Right lobe of liver (tissue), 6 donors: ENCODE measurements around the gene CERK. TPM values are rescaled to one million over a fixed set of nuclear protein-coding genes. Genes with fewer than 3 reads are reported as not detected.
A peak's percentile ranks its signal among the peaks of the same experiment; 100 is the strongest.

ENCODE experiments used
- ATAC-seq, 4 donors: fragments of 200-7000 bp; cut with Tn5 transposase; one replicate each; pipeline ENCODE4 v1.9.1; 2020; ENCODE audit warnings: mild to moderate bottlenecking in 4 of 4, moderate library complexity in 4 of 4
- DNase-seq, 3 donors: peaks; one replicate each; pipeline ENCODE4 v3.0.0-alpha.2; 2020
- H3K27ac ChIP-seq, 3 donors: fragments of 200-600 bp; one replicate each; pipeline ENCODE4 v1.8.0; 2022
- H3K27me3 ChIP-seq, 2 donors: fragments of 200-600 bp; one replicate each; pipeline ENCODE4 v1.8.0; 2022
- H3K36me3 ChIP-seq, 4 donors: fragments of 200-600 bp; sonication (generic) in 1 of 4; one replicate each; pipeline versions ENCODE4 v1.5.1 to v1.8.0; 2017 to 2022; ENCODE audit warnings: control low read depth in 1 of 4
- H3K4me1 ChIP-seq, 4 donors: fragments of 200-600 bp; sonication (generic) in 1 of 4; one replicate each; pipeline versions ENCODE4 v1.5.1 to v1.8.0; 2017 to 2022; ENCODE audit warnings: control low read depth in 1 of 4
- H3K4me3 ChIP-seq, 3 donors: fragments of 200-600 bp; one replicate each; pipeline ENCODE4 v1.8.0; 2022
- H3K9me3 ChIP-seq, 4 donors: fragments of 200-600 bp; sonication (generic) in 1 of 4; one replicate each; pipeline versions ENCODE4 v1.5.1 to v1.8.0; 2017 to 2022; ENCODE audit warnings: control low read depth in 1 of 4
- POLR2A ChIP-seq: fragments of 450-650 bp; IDR thresholded peaks from one replicate; pipeline ENCODE4 v1.6.1; 2017; ENCODE audit warnings: antibody characterized with exemption, mild to moderate bottlenecking
- WGBS: methylation state at CpG from one replicate; pipeline ENCODE4 v1.1.6; 2018; ENCODE audit warnings: low coverage, low lambda C conversion rate; ENCODE audit not compliant: insufficient coverage; ENCODE audit errors: missing lambda C conversion rate; 5-methylcytosine and 5-hydroxymethylcytosine counted together
- intact Hi-C, 2 donors: fragments of 100-400 bp; cut with DNase I; formaldehyde crosslinking; loops; one replicate each; pipeline versions ENCODE4 v1.11.2 to v1.14.1; 2022
- total RNA-seq, 6 experiments: library from RNA; depleted of rRNA in 2 of 6; stranded (reverse); fragments of >200 nt in 2 of 6; fragmentation: NEBNext Ultra II Directional in 3 of 6; extraction: Animal tissue kit (Norgen Biotek cat#: 25700) in 3 of 6; gene quantifications; one replicate each; pipeline versions ENCODE4 v1.1.0 to v1.2.4, GENCODE V29; 2016 to 2023
- TF ChIP-seq, protein P1 (sequence below), 4 donors: fragments of 200-600 bp in 3 of 4; fragments of 450-650 bp in 1 of 4; IDR thresholded peaks; one replicate each; pipeline versions ENCODE4 v1.5.1 to v1.8.0; 2016 to 2022; ENCODE audit warnings: antibody characterized with exemption in 4 of 4, mild to moderate bottlenecking in 2 of 4
- donor health status: DM: no; HTN: yes; CAD: no.
- donor health status: DM: no; HTN: no; CAD: no.
- donor health status: DM: no; HTN: no; CAD: no.
- donor health status: DM: no; HTN: yes; CAD: no.
- donor health status: DM: no; HTN: yes; CAD: no.

The CERK gene
- total RNA-seq, 6 experiments from 2014 or later = 9.6 to 27.5 (median 18.5) TPM

DNA sequence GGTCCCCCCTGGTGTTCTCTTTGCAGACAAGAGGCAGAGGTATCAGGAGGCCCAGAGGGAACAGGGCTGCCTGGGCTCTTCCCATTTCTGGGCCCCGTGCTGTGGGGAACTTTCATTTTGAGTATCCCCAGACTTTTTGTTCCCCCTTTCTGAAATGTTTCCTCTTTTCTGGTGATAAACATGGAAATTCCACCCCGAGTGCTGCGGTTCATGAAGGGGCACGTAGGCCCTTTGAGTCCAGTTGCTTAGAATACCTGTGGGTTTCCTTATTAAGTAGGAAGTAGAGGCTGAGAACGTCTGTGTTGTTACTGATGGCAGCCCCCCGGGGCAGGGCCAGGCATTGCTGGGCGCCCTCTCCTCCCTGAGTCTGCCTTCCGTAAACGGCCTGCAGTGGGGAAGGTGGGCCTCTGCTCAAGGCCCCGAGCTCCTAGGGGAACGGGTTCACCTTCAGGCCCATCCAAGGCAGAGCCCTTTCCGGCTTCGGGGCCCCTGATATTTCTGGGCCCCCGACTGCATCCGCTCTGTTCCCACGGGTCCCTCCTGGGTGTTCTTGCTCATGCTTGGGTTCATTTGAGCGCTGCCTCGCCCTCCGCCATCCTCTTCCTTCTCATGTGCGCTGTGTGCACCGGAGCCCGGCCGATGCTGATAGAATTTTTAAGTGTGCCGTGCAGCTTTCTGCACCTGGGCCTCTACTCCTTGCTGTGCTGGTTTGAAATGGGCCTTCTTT, 36.4 kb upstream of the CERK start:
- H3K4me3 ChIP-seq = no peak overlapping the region
- no peak for TF ChIP-seq POLR2A
- TF ChIP-seq, protein P1, sequence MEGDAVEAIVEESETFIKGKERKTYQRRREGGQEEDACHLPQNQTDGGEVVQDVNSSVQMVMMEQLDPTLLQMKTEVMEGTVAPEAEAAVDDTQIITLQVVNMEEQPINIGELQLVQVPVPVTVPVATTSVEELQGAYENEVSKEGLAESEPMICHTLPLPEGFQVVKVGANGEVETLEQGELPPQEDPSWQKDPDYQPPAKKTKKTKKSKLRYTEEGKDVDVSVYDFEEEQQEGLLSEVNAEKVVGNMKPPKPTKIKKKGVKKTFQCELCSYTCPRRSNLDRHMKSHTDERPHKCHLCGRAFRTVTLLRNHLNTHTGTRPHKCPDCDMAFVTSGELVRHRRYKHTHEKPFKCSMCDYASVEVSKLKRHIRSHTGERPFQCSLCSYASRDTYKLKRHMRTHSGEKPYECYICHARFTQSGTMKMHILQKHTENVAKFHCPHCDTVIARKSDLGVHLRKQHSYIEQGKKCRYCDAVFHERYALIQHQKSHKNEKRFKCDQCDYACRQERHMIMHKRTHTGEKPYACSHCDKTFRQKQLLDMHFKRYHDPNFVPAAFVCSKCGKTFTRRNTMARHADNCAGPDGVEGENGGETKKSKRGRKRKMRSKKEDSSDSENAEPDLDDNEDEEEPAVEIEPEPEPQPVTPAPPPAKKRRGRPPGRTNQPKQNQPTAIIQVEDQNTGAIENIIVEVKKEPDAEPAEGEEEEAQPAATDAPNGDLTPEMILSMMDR (IDR thresholded peaks at IDR 0.05) = no peak

DNA sequence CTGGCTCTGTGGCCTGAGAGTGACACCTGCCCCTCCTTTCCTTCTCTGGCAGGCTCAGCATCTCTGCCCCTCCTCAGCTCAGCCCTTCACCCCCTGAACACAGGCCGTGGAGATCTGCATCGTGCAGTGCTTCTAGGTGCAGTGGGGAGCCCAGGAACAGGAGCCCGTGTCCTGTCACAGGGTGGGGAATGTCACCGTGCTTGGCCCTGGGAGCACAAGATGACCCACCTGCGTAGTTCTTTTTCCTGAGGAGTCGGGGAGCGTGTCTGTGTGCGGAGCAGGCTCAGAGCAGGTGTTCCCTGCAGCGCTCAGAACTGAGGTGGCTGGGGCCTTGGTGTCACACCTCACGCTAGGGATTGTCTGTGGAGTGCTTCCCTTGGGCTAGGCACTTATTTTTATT, 35.0 kb upstream of the CERK start:
- no peak for TF ChIP-seq POLR2A
- TF ChIP-seq, protein P1 (IDR thresholded peaks at IDR 0.05) = no peak
- Histone ChIP-seq H3K27me3 (no peaks in the 10 kb centered on the region), H3K4me3 (no peak overlapping the region), H3K36me3 (no peaks in the 10 kb centered on the region), H3K27ac (peak overlapping the region in 1 of 3 donors; percentile 58), H3K4me1 (peaks cover 0 to 33% (median 14%) of the 10 kb centered on the region in 4 donors), H3K9me3 (no peaks in the 10 kb centered on the region)
- 83% methylated on average over 2 of the region's 10 CpGs for WGBS
- no peak for DNase-seq
- ATAC-seq = no peak
- intact Hi-C loops = no loop called here

More for the DNA sequence above, 36.4 kb upstream of the CERK start:
- peak in 1 of 4 donors; percentile 44 for ATAC-seq
- intact Hi-C loops = no loop called here
- Histone ChIP-seq H3K4me1 (peaks cover 0 to 33% (median 14%) of the 10 kb centered on the region in 4 donors), H3K36me3 (no peaks in the 10 kb centered on the region), H3K9me3 (no peaks in the 10 kb centered on the region), H3K27me3 (no peaks in the 10 kb centered on the region), H3K27ac (peak overlapping the region; percentile 44 to 58 (median 51))
- DNase-seq = no peak
- WGBS = 64% methylated on average over 15 of the region's 24 CpGs

DNA sequence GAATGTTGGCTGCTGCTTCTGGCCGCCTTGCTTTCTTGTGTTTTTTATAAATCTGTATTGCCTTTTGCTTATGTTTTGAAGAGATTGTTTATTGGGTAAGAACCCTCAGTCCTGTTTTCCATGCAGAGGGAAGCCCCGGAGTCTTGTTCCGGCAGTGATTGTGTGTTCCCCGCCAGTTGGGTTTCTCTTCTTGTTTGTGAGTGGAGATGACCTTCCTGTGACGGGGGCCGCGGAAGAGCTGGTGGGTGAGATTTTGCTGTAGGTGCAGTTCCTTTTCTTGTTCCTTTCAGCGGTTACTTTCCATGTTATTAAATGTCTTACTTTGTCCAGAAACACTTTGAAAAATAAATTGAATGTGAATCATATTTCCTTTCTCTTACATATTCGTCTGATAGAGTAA, 32.7 kb upstream of the CERK start:
- ATAC-seq (peak; percentile 34 to 67 (median 59)), DNase-seq (no peak)
- Histone ChIP-seq H3K27me3 (no peaks in the 10 kb centered on the region), H3K27ac (peak overlapping the region; percentile 21 to 68 (median 51)), H3K9me3 (no peaks in the 10 kb centered on the region), H3K4me1 (peaks cover 0 to 18% (median 6%) of the 10 kb centered on the region in 4 donors), H3K4me3 (no peak overlapping the region), H3K36me3 (no peaks in the 10 kb centered on the region)
- WGBS = 62% methylated on average over 9 of the region's 9 CpGs
- no peak for TF ChIP-seq POLR2A
- TF ChIP-seq, protein P1 (IDR thresholded peaks at IDR 0.05) = no peak
- intact Hi-C loops = no loop called here

DNA sequence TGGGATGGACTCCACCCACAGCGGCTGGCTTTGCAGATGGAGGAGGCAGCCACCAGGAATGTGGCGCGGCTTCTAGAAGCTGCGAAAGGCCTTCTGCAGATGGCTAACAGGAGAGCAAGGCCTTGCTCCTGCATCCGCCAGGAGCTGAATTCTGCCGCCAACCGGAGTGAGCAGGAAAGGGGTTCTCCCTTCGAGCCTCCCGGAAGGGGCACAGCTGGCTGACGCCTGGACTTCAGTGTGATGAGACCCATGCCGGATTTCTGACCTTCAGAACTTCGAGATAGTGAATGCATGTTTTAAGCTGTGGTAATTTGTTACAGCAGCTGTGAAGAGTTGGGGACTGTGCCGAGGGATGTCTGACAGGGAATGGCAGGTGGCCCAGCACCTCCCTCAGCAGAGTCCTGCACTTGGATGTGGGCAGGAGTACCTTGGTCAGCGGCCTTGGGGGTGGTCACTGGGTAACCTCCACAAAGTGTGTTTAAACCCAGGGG, 32.1 kb upstream of the CERK start:
- TF ChIP-seq, protein P1 (IDR thresholded peaks at IDR 0.05) = no peak
- TF ChIP-seq POLR2A = no peak
- Histone ChIP-seq H3K36me3 (no peaks in the 10 kb centered on the region), H3K27ac (peak overlapping the region; percentile 21 to 68 (median 51)), H3K27me3 (no peaks in the 10 kb centered on the region), H3K4me1 (peaks cover 0 to 13% (median 4%) of the 10 kb centered on the region in 4 donors), H3K9me3 (no peaks in the 10 kb centered on the region), H3K4me3 (no peak overlapping the region)
- WGBS = no CpG with 5 or more reads among the region's 14 CpGs
- intact Hi-C loops = no loop called here
- DNase-seq (no peak), ATAC-seq (no peak)
